ENCODE data around the gene ARL8A.

DNA sequence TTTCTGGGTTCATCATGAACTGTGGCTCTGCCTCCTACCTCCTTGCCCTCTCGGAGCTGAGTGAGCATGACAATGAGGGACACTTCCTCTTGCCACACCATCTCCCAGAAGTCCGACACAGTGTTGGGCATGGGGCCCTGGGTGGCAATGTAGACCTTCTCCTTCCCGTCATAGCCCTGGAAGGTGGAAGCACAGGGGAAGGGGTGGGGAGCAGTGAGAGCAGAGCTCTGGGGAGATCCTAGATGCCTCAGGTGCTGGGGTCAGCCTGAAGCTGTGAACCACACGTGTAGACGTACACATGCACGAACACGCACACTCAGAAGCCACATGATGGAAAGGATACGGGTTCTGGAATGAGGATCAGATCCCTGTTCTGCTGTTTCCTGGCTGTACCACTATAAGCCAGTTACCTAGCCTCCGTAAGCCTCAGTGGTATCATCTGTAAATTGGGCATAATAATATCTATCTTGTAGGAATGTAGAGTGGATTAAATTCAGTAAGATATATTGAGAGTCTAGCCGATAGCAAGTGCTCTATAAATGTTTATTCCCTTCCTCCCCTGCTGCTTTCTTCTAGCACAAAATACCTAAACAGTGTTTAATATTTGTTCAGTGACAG, 9.7 kb upstream of the ARL8A start:
- TF ChIP-seq, protein P1, sequence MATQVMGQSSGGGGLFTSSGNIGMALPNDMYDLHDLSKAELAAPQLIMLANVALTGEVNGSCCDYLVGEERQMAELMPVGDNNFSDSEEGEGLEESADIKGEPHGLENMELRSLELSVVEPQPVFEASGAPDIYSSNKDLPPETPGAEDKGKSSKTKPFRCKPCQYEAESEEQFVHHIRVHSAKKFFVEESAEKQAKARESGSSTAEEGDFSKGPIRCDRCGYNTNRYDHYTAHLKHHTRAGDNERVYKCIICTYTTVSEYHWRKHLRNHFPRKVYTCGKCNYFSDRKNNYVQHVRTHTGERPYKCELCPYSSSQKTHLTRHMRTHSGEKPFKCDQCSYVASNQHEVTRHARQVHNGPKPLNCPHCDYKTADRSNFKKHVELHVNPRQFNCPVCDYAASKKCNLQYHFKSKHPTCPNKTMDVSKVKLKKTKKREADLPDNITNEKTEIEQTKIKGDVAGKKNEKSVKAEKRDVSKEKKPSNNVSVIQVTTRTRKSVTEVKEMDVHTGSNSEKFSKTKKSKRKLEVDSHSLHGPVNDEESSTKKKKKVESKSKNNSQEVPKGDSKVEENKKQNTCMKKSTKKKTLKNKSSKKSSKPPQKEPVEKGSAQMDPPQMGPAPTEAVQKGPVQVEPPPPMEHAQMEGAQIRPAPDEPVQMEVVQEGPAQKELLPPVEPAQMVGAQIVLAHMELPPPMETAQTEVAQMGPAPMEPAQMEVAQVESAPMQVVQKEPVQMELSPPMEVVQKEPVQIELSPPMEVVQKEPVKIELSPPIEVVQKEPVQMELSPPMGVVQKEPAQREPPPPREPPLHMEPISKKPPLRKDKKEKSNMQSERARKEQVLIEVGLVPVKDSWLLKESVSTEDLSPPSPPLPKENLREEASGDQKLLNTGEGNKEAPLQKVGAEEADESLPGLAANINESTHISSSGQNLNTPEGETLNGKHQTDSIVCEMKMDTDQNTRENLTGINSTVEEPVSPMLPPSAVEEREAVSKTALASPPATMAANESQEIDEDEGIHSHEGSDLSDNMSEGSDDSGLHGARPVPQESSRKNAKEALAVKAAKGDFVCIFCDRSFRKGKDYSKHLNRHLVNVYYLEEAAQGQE (IDR thresholded peaks at IDR 0.05; ENCODE audit: insufficient read depth in 1 of 2, low read depth in 2 of 2, low read length in 2 of 2) = no peak
- no peak for TF ChIP-seq POLR2AphosphoS5 (IDR thresholded peaks at IDR 0.05; ENCODE audit: low read depth, low read length)
- no peak for TF ChIP-seq TAF1 (IDR thresholded peaks at IDR 0.05; ENCODE audit: borderline replicate concordance, insufficient read depth, low read length)
- TF ChIP-seq SIN3A (IDR thresholded peaks at IDR 0.05; ENCODE audit: borderline replicate concordance, insufficient read depth, low read length) = no peak

Measured in PFSK-1 (cell line).